ENCODE measurements around the gene DIP2C. TPM values are rescaled to one million over a fixed set of nuclear protein-coding genes. Genes with fewer than 3 reads are reported as not detected.
"Not testable (repeated sequence)": the region's sequence is repeated elsewhere in the genome, so short reads cannot be mapped to it uniquely, and the experiment has no call there.

Gene DIP2C
- total RNA-seq, 2 experiments from 2014 or later: 2.0 to 2.3 TPM

- peaks cover 34% of the 10 kb centered on the region for H3K4me1 Mint-ChIP-seq
- H3K27ac Mint-ChIP-seq, POLR2A ChIA-PET: not testable (repeated sequence)
These were observed 240.1 kb downstream of the DIP2C start for GRCh38 chr10:449331-449730.

GRCh38 chr10:443459-443858 lies 246.0 kb downstream of the DIP2C start:
- Mint-ChIP-seq H3K4me1 (peaks cover 6% of the 10 kb centered on the region), H3K4me3 (no peak overlapping the region), H3K27ac (no peak overlapping the region), H3K9me3 (no peaks in the 10 kb centered on the region), H3K27me3 (peaks cover 4% of the 10 kb centered on the region), H3K36me3 (ENCODE audit: low read depth) (peaks cover 4% of the 10 kb centered on the region)
- ChIA-PET CTCF (no interaction called here), POLR2A (no interaction called here)
- no peak for DNase-seq

More at GRCh38 chr10:449331-449730, 240.1 kb downstream of the DIP2C start:
- H3K36me3 Mint-ChIP-seq (ENCODE audit: low read depth); H3K9me3 Mint-ChIP-seq; DNase-seq; CTCF ChIA-PET; H3K27me3 Mint-ChIP-seq; H3K4me3 Mint-ChIP-seq: not testable (repeated sequence)

- CTCF ChIA-PET: no interaction called here
- Mint-ChIP-seq H3K27me3 (peaks cover 4% of the 10 kb centered on the region), H3K9me3 (no peaks in the 10 kb centered on the region), H3K4me3 (no peak overlapping the region), H3K36me3 (ENCODE audit: low read depth) (peaks cover 6% of the 10 kb centered on the region), H3K27ac (no peak overlapping the region), H3K4me1 (peaks cover 17% of the 10 kb centered on the region)
- POLR2A ChIA-PET: no interaction called here
- DNase-seq: no peak
These were observed 247.3 kb downstream of the DIP2C start for GRCh38 chr10:442209-442608.

GRCh38 chr10:441659-442058 lies 247.8 kb downstream of the DIP2C start:
- POLR2A ChIA-PET: no interaction called here
- CTCF ChIA-PET: no interaction called here
- H3K9me3 Mint-ChIP-seq: no peaks in the 10 kb centered on the region
- H3K4me1 Mint-ChIP-seq: peaks cover 20% of the 10 kb centered on the region
- no peak overlapping the region for H3K4me3 Mint-ChIP-seq
- peaks cover 4% of the 10 kb centered on the region for H3K27me3 Mint-ChIP-seq
- peaks cover 7% of the 10 kb centered on the region for H3K36me3 Mint-ChIP-seq (ENCODE audit: low read depth)
- DNase-seq: no peak
- no peak overlapping the region for H3K27ac Mint-ChIP-seq

- Mint-ChIP-seq H3K9me3 (no peaks in the 10 kb centered on the region), H3K27ac (no peak overlapping the region)
These were observed 249.3 kb downstream of the DIP2C start for GRCh38 chr10:440127-440526.

GRCh38 chr10:437698-438490 lies 251.6 kb downstream of the DIP2C start:
- POLR2A ChIA-PET: no interaction called here
- Mint-ChIP-seq H3K27me3 (peaks cover 6% of the 10 kb centered on the region), H3K9me3 (no peaks in the 10 kb centered on the region), H3K36me3 (ENCODE audit: low read depth) (peaks cover 7% of the 10 kb centered on the region), H3K27ac (peak overlapping the region; percentile 76), H3K4me1 (peaks cover 35% of the 10 kb centered on the region), H3K4me3 (peak overlapping the region; percentile 1)
- CTCF ChIA-PET: no interaction called here
- DNase-seq: no peak

More at GRCh38 chr10:440127-440526, 249.3 kb downstream of the DIP2C start:
- no peak for DNase-seq
- Mint-ChIP-seq H3K36me3 (ENCODE audit: low read depth) (peaks cover 7% of the 10 kb centered on the region), H3K4me1 (peaks cover 26% of the 10 kb centered on the region), H3K4me3 (no peak overlapping the region), H3K27me3 (peaks cover 4% of the 10 kb centered on the region)
- ChIA-PET POLR2A (no interaction called here), CTCF (interaction anchor here (0.6 kb wide), 1 partner anchor 131 kb away, joined by 3 read pairs; no protein-coding TSS in a partner anchor)

GRCh38 chr10:436911-437665 lies 252.4 kb downstream of the DIP2C start:
- H3K4me3 Mint-ChIP-seq: peak overlapping the region; percentile 12
- peaks cover 35% of the 10 kb centered on the region for H3K4me1 Mint-ChIP-seq
- H3K27me3 Mint-ChIP-seq: peaks cover 5% of the 10 kb centered on the region
- POLR2A ChIA-PET: no interaction called here
- peaks cover 7% of the 10 kb centered on the region for H3K36me3 Mint-ChIP-seq (ENCODE audit: low read depth)
- no peaks in the 10 kb centered on the region for H3K9me3 Mint-ChIP-seq
- peak overlapping the region; percentile 76 for H3K27ac Mint-ChIP-seq
- no peak for DNase-seq
- CTCF ChIA-PET: interaction anchor here (1.2 kb wide), 1 partner anchor 9 kb away, joined by 4 read pairs; no protein-coding TSS in a partner anchor

GRCh38 chr10:436013-436697 lies 253.3 kb downstream of the DIP2C start:
- POLR2A ChIA-PET: no interaction called here
- Mint-ChIP-seq H3K27me3 (peaks cover 6% of the 10 kb centered on the region), H3K36me3 (ENCODE audit: low read depth) (peaks cover 10% of the 10 kb centered on the region), H3K4me1 (peaks cover 35% of the 10 kb centered on the region), H3K27ac (no peak overlapping the region), H3K4me3 (no peak overlapping the region), H3K9me3 (no peaks in the 10 kb centered on the region)
- no peak for DNase-seq
- CTCF ChIA-PET: interaction anchor here (1.2 kb wide), 1 partner anchor 9 kb away, joined by 4 read pairs; no protein-coding TSS in a partner anchor

GRCh38 chr10:435397-435796 lies 254.1 kb downstream of the DIP2C start:
- H3K9me3 Mint-ChIP-seq: no peaks in the 10 kb centered on the region
- H3K36me3 Mint-ChIP-seq (ENCODE audit: low read depth): peaks cover 10% of the 10 kb centered on the region
- no peak overlapping the region for H3K27ac Mint-ChIP-seq
- H3K27me3 Mint-ChIP-seq: peaks cover 8% of the 10 kb centered on the region
- H3K4me1 Mint-ChIP-seq: peaks cover 35% of the 10 kb centered on the region
- no peak overlapping the region for H3K4me3 Mint-ChIP-seq
- CTCF ChIA-PET: no interaction called here
- POLR2A ChIA-PET: no interaction called here
- DNase-seq: no peak

GRCh38 chr10:429696-430095 lies 259.8 kb downstream of the DIP2C start:
- no peak for DNase-seq
- ChIA-PET POLR2A (no interaction called here), CTCF (no interaction called here)
- Mint-ChIP-seq H3K4me1 (peaks cover 5% of the 10 kb centered on the region), H3K4me3 (no peak overlapping the region), H3K27ac (no peak overlapping the region), H3K27me3 (peaks cover 16% of the 10 kb centered on the region), H3K9me3 (peaks cover 2% of the 10 kb centered on the region), H3K36me3 (ENCODE audit: low read depth) (peaks cover 3% of the 10 kb centered on the region)

- Mint-ChIP-seq H3K9me3 (peaks cover 2% of the 10 kb centered on the region), H3K36me3 (ENCODE audit: low read depth) (peaks cover 3% of the 10 kb centered on the region), H3K4me1 (no peaks in the 10 kb centered on the region), H3K27ac (no peak overlapping the region), H3K27me3 (peaks cover 13% of the 10 kb centered on the region), H3K4me3 (no peak overlapping the region)
- CTCF ChIA-PET: interaction anchor here (1.0 to 1.4 kb wide), 3 partner anchors 8 to 56 kb away, joined by 3 to 4 read pairs (median 4); no protein-coding TSS in a partner anchor
- DNase-seq: no peak
- POLR2A ChIA-PET: no interaction called here
These were observed 261.5 kb downstream of the DIP2C start for GRCh38 chr10:427761-428519.

- H3K4me3 Mint-ChIP-seq; H3K36me3 Mint-ChIP-seq (ENCODE audit: low read depth); H3K4me1 Mint-ChIP-seq; POLR2A ChIA-PET; H3K27me3 Mint-ChIP-seq; DNase-seq; H3K9me3 Mint-ChIP-seq; H3K27ac Mint-ChIP-seq; CTCF ChIA-PET: not testable (repeated sequence)
These were observed 264.1 kb downstream of the DIP2C start for GRCh38 chr10:425365-425764.

All from activated CD4-positive, alpha-beta T cell treated with anti-CD3 and anti-CD28 coated beads, Interleukin-2, amount 10 ng/mL, durations not matched to agents 7 days and 5 days (primary cell).